Keratinocyte (primary cell): ENCODE results near the gene GAB4.
"Not testable (repeated sequence)": the region's sequence is repeated elsewhere in the genome, so short reads cannot be mapped to it uniquely, and the experiment has no call there.

Experiments
- EZH2 ChIP-seq: IDR thresholded peaks from one replicate; pipeline ENCODE4 v1.6.1; 2012; ENCODE audit warnings: inconsistent platforms, mild to moderate bottlenecking, low read length, moderate library complexity
- TF ChIP-seq, protein P1 (sequence below), 3 experiments: IDR thresholded peaks in 1 of 3; conservative IDR thresholded peaks in 1 of 3; optimal IDR thresholded peaks in 1 of 3; 2 replicates in 2 of 3; 3 replicates in 1 of 3; pipeline versions ENCODE3 to v1.5.1; 2011; ENCODE audit warnings: low read length in 3 of 3, mild to moderate bottlenecking in 3 of 3, moderate library complexity in 2 of 3, control low read depth in 1 of 3, inconsistent platforms in 1 of 3; ENCODE audit not compliant: insufficient read depth in 2 of 3; ENCODE audit errors: extremely low read depth in 1 of 3

DNA sequence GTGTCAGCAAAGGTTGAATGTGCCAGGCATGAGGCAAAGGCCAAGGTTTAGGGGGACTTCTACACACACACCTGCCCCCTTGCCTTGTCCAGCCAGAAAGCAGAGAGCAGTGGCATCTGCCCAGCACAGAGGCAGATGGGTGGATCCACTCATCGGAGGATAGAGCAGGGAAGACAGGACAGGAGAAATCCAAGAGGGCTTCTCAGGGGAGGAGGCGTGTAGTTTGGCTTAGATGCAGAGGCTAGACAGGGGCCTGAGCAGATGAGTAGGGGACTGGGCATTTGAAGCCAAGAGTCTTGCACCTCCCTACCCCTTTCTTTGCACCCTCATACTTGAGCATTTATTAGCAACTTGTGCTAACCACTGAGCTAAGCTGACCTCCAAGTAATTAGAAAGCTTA lies 26.5 kb upstream of the GAB4 start:
- TF ChIP-seq, protein P1, sequence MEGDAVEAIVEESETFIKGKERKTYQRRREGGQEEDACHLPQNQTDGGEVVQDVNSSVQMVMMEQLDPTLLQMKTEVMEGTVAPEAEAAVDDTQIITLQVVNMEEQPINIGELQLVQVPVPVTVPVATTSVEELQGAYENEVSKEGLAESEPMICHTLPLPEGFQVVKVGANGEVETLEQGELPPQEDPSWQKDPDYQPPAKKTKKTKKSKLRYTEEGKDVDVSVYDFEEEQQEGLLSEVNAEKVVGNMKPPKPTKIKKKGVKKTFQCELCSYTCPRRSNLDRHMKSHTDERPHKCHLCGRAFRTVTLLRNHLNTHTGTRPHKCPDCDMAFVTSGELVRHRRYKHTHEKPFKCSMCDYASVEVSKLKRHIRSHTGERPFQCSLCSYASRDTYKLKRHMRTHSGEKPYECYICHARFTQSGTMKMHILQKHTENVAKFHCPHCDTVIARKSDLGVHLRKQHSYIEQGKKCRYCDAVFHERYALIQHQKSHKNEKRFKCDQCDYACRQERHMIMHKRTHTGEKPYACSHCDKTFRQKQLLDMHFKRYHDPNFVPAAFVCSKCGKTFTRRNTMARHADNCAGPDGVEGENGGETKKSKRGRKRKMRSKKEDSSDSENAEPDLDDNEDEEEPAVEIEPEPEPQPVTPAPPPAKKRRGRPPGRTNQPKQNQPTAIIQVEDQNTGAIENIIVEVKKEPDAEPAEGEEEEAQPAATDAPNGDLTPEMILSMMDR (optimal IDR thresholded peaks at IDR 0.05 in 1 of 3, IDR thresholded peaks at IDR 0.05 in 1 of 3, conservative IDR thresholded peaks at IDR 0.05 in 1 of 3; ENCODE audit: extremely low read depth in 1 of 3, insufficient read depth in 2 of 3, low read length in 3 of 3), result not testable (repeated sequence)
- TF ChIP-seq EZH2, result not testable (repeated sequence)
